Transverse colon (tissue), 4 donors: Measurements from ENCODE around the gene PIEZO2.

Experiments
- EP300 ChIP-seq: sonication (generic); formaldehyde crosslinking; IDR thresholded peaks from one replicate; pipeline ENCODE4 v1.6.1; 2017; ENCODE audit warnings: antibody characterized with exemption, low read depth
- POLR2A ChIP-seq: fragments of 450-650 bp; IDR thresholded peaks from one replicate; pipeline ENCODE4 v1.6.1; 2016; ENCODE audit warnings: antibody characterized with exemption, mild to moderate bottlenecking, moderate library complexity
- POLR2AphosphoS5 ChIP-seq, 3 donors: sonication (generic); formaldehyde crosslinking; IDR thresholded peaks; one replicate each; pipeline ENCODE4 v1.6.1; 2016; ENCODE audit warnings: antibody characterized with exemption in 3 of 3
- TF ChIP-seq, protein P1 (sequence below), 5 experiments: fragments of 200-600 bp in 3 of 5; fragments of 450-650 bp in 2 of 5; sonication (generic) in 3 of 5; IDR thresholded peaks; 1 replicate in 2 of 5; 2 replicates in 3 of 5; pipeline ENCODE4 v1.5.1; 2016 to 2017; ENCODE audit warnings: antibody characterized with exemption in 5 of 5, inconsistent platforms in 3 of 5, mild to moderate bottlenecking in 2 of 5, moderate library complexity in 1 of 5

- TF ChIP-seq POLR2AphosphoS5 (IDR thresholded peaks at IDR 0.05): no peak
- TF ChIP-seq, protein P1, sequence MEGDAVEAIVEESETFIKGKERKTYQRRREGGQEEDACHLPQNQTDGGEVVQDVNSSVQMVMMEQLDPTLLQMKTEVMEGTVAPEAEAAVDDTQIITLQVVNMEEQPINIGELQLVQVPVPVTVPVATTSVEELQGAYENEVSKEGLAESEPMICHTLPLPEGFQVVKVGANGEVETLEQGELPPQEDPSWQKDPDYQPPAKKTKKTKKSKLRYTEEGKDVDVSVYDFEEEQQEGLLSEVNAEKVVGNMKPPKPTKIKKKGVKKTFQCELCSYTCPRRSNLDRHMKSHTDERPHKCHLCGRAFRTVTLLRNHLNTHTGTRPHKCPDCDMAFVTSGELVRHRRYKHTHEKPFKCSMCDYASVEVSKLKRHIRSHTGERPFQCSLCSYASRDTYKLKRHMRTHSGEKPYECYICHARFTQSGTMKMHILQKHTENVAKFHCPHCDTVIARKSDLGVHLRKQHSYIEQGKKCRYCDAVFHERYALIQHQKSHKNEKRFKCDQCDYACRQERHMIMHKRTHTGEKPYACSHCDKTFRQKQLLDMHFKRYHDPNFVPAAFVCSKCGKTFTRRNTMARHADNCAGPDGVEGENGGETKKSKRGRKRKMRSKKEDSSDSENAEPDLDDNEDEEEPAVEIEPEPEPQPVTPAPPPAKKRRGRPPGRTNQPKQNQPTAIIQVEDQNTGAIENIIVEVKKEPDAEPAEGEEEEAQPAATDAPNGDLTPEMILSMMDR (IDR thresholded peaks at IDR 0.05): no peak
- no peak for TF ChIP-seq POLR2A
- TF ChIP-seq EP300: no peak
These were observed 127.9 kb downstream of the PIEZO2 start for GRCh38 chr18:11021477-11021876.
